HepG2 (cell line): ENCODE results near the gene ATXN7L3. TPM values are rescaled to one million over a fixed set of nuclear protein-coding genes. Genes with fewer than 3 reads are reported as not detected.

Source experiments
- ATAC-seq: fragments of 200-7000 bp; cut with Tn5 transposase; 3 replicates; pipeline ENCODE4 v1.9.1; 2020; ENCODE audit warnings: mild to moderate bottlenecking, moderate library complexity
- BruUV-seq: library from RNA; stranded (reverse); fragments of 400-500 nt; replicated peaks from 2 replicates; lab custom pipeline; 2021; lab: Mats Ljungman, UMichigan
- CTCF ChIA-PET: fragments of 300-600 bp; formaldehyde crosslinking; extraction: SDS; loops from one replicate; lab custom pipeline; 2021; ENCODE audit warnings: low total read pairs, inconsistent platforms, low intra/inter-chr PET ratio; lab: Yijun Ruan, JAX
- POLR2A ChIA-PET: fragments of 350-600 bp; sonication (Branson Sonifier 250); formaldehyde crosslinking; loops from one replicate; lab custom pipeline; 2020; ENCODE audit warnings: antibody characterized with exemption, inconsistent platforms; lab: Yijun Ruan, JAX
- DNase-seq: peaks from one replicate; pipeline ENCODE4 v3.0.0-alpha.2; 2015; ENCODE audit warnings: low spot score
- FAIRE-seq: peaks from 3 replicates; lab custom pipeline; 2011; peaks lifted over from hg19 to GRCh38; lab: Jason Lieb, UNC
- H2AFZ ChIP-seq: one replicate; pipeline ENCODE4 v1.6.1; 2011; ENCODE audit warnings: low read length, inconsistent platforms
- H3K27ac ChIP-seq: fragments of 300-600 bp; 3 replicates; pipeline ENCODE4 v1.8.0; 2011; ENCODE audit warnings: mixed run types, mild to moderate bottlenecking, mixed read lengths, low read length, inconsistent platforms; ENCODE audit not compliant: insufficient read depth; ENCODE audit errors: extremely low read length
- H3K27me3 ChIP-seq, 2 experiments: fragments of 200-600 bp in 1 of 2; 2 replicates in 1 of 2; 3 replicates in 1 of 2; pipeline versions ENCODE4 v1.6.0 to v1.8.0; 2011; ENCODE audit warnings: low read length in 2 of 2, mild to moderate bottlenecking in 2 of 2, moderate library complexity in 2 of 2, inconsistent platforms in 1 of 2; ENCODE audit not compliant: insufficient read depth in 2 of 2, control insufficient read depth in 1 of 2
- H3K36me3 ChIP-seq, 2 experiments: fragments of 200-600 bp in 1 of 2; replicated peaks in 1 of 2; 2 replicates in 1 of 2; 3 replicates in 1 of 2; pipeline versions ENCODE4 v1.5.1 to v1.8.0; 2011; ENCODE audit warnings: low read length in 2 of 2, inconsistent platforms in 1 of 2; ENCODE audit not compliant: insufficient read depth in 2 of 2, control insufficient read depth in 1 of 2
- H3K4me1 ChIP-seq: 2 replicates; pipeline ENCODE4 v1.5.1; 2012; ENCODE audit warnings: low read length, inconsistent platforms; ENCODE audit not compliant: insufficient read depth
- H3K4me2 ChIP-seq: 2 replicates; pipeline ENCODE4 v1.6.0; 2011; ENCODE audit warnings: low read depth, low read length, inconsistent platforms
- H3K4me3 ChIP-seq, 3 experiments: fragments of 200-600 bp in 1 of 3; sonication (generic), shearing (Covaris generic) in 1 of 3; replicated peaks in 1 of 3; 2 replicates each; pipeline ENCODE4 v1.5.1; 2011 to 2016; ENCODE audit warnings: low read length in 3 of 3, inconsistent platforms in 2 of 3, low read depth in 2 of 3, mild to moderate bottlenecking in 2 of 3, control low read depth in 1 of 3, mixed read lengths in 1 of 3; ENCODE audit not compliant: insufficient read depth in 1 of 3
- H3K79me2 ChIP-seq: one replicate; pipeline ENCODE4 v1.6.1; 2011; ENCODE audit warnings: low read length, inconsistent platforms; ENCODE audit not compliant: insufficient read depth
- H3K9ac ChIP-seq: 2 replicates; pipeline ENCODE4 v1.6.0; 2011; ENCODE audit warnings: mild to moderate bottlenecking, low read depth, low read length, inconsistent platforms; ENCODE audit not compliant: insufficient read depth
- H3K9me3 ChIP-seq: 2 replicates; pipeline ENCODE4 v1.5.1; 2012; ENCODE audit warnings: mild to moderate bottlenecking, low read length
- H4K20me1 ChIP-seq: 2 replicates; pipeline ENCODE4 v1.6.0; 2011; ENCODE audit warnings: inconsistent platforms, mild to moderate bottlenecking, low read length, moderate library complexity; ENCODE audit not compliant: insufficient read depth
- CHD2 ChIP-seq: IDR thresholded peaks from 2 replicates; pipeline ENCODE4 v1.6.1; 2011; ENCODE audit warnings: low read depth, low read length, improper control_type of control experiment
- ELF3 ChIP-seq: IDR thresholded peaks from 2 replicates; pipeline ENCODE4 v1.6.1; 2016; ENCODE audit warnings: missing genetic modification reagents, missing compliant biosample characterization
- GABPA ChIP-seq, 2 experiments: IDR thresholded peaks; 2 replicates each; pipeline ENCODE4 v1.6.1; 2011 to 2016; ENCODE audit warnings: low read depth in 2 of 2, low read length in 1 of 2, missing biosample characterization in 1 of 2, missing genetic modification characterization in 1 of 2
- HIVEP1 ChIP-seq: sonication (generic); formaldehyde crosslinking; IDR thresholded peaks from 2 replicates; pipeline ENCODE4 v1.4.0; 2020; ENCODE audit warnings: mild to moderate bottlenecking, missing genetic modification reagents
- HNRNPL ChIP-seq: fragments of 200-400 bp; formaldehyde crosslinking; IDR thresholded peaks from 2 replicates; pipeline ENCODE4 v1.6.1; 2017; ENCODE audit warnings: mild to moderate bottlenecking, low read depth, low read length
- HOXA7 ChIP-seq: sonication (generic); formaldehyde crosslinking; IDR thresholded peaks from 2 replicates; pipeline ENCODE4 v1.8.1; 2022; ENCODE audit warnings: mild to moderate bottlenecking, missing genetic modification reagents, moderate library complexity
- PCBP1 ChIP-seq: fragments of 200-400 bp; formaldehyde crosslinking; IDR thresholded peaks from 2 replicates; pipeline ENCODE4 v1.6.1; 2017; ENCODE audit warnings: mild to moderate bottlenecking, low read depth, low read length, borderline replicate concordance
- POLR2A ChIP-seq, 2 experiments: IDR thresholded peaks; 2 replicates each; pipeline ENCODE4 v1.6.1; 2011; ENCODE audit warnings: low read depth in 2 of 2, low read length in 2 of 2, mild to moderate bottlenecking in 1 of 2, moderate library complexity in 1 of 2; ENCODE audit not compliant: insufficient read depth in 1 of 2
- SMYD3 ChIP-seq: sonication (generic); formaldehyde crosslinking; IDR thresholded peaks from 2 replicates; pipeline ENCODE4 v1.8.1; 2023; ENCODE audit warnings: mild to moderate bottlenecking, missing genetic modification reagents
- ZKSCAN1 ChIP-seq: fragments of 150-350 bp; IDR thresholded peaks from 2 replicates; pipeline ENCODE4 v1.6.1; 2014; ENCODE audit warnings: low read length
- ZNF430 ChIP-seq: sonication (generic); formaldehyde crosslinking; IDR thresholded peaks from 2 replicates; pipeline ENCODE4 v1.9.0; 2021; ENCODE audit warnings: mild to moderate bottlenecking, missing genetic modification reagents
- ZNF510 ChIP-seq: sonication (generic); formaldehyde crosslinking; IDR thresholded peaks from 2 replicates; pipeline ENCODE4 v1.4.0; 2020; ENCODE audit warnings: low read depth, mild to moderate bottlenecking, missing genetic modification reagents
- WGBS: methylation state at CpG from one replicate; pipeline ENCODE4 v1.1.6; 2017; ENCODE audit warnings: low lambda C conversion rate; 5-methylcytosine and 5-hydroxymethylcytosine counted together
- in situ Hi-C: cut with HindIII; loops from 2 replicates; pipeline ENCODE4 v1.10.0; 2017; ENCODE audit warnings: low pct_unique_long_range_greater_than_20kb; ENCODE audit not compliant: extremely low pct_ligation_motif_present
- intact Hi-C: fragments of 100-400 bp; cut with micrococcal nuclease; formaldehyde crosslinking; loops from one replicate; pipeline ENCODE4 v1.10.0; 2022; ENCODE audit not compliant: unreplicated experiment
- polyA plus RNA-seq, 8 experiments: library from polyadenylated mRNA; depleted of rRNA in 3 of 8; stranded (reverse) in 7 of 8; unstranded in 1 of 8; fragments of >200 nt; fragmentation: Illumina TruSeq in 4 of 8; extraction: Trizol in 4 of 8; gene quantifications; 2 replicates each; pipeline versions ENCODE4 v1.2.1 to v1.2.3, GENCODE V29; 2011 to 2016; ENCODE audit warnings: low read depth in 4 of 8, missing spikeins in 1 of 8, mixed read lengths in 1 of 8; ENCODE audit not compliant: insufficient read depth in 1 of 8
- total RNA-seq, 5 experiments: library from RNA; depleted of rRNA; stranded (reverse); fragments of >200 nt; fragmentation: Illumina TruSeq; extraction: Trizol; gene quantifications; 2 replicates each; pipeline ENCODE4 v1.2.3, GENCODE V29; 2016; ENCODE audit warnings: low read depth in 1 of 5
- TF ChIP-seq, protein P1 (sequence below): sonication (generic); formaldehyde crosslinking; IDR thresholded peaks from 2 replicates; pipeline ENCODE4 v1.8.0; 2022; ENCODE audit warnings: mild to moderate bottlenecking, missing genetic modification reagents, moderate library complexity
- TF ChIP-seq, protein P2 (sequence below): sonication (generic); formaldehyde crosslinking; IDR thresholded peaks from 2 replicates; pipeline ENCODE4 v1.4.0; 2020; ENCODE audit warnings: mild to moderate bottlenecking, missing genetic modification reagents
- TF ChIP-seq, protein P3 (sequence below): sonication (generic); formaldehyde crosslinking; IDR thresholded peaks from 2 replicates; pipeline ENCODE4 v1.4.0; 2020; ENCODE audit warnings: low read depth, mild to moderate bottlenecking, missing genetic modification reagents

Gene ATXN7L3
- total and polyA plus RNA-seq, 2 of the 13 experiments (the other 11 are each of a cell fraction or from before 2014, with no cell fraction given): 44.5 to 59.1 TPM

DNA sequence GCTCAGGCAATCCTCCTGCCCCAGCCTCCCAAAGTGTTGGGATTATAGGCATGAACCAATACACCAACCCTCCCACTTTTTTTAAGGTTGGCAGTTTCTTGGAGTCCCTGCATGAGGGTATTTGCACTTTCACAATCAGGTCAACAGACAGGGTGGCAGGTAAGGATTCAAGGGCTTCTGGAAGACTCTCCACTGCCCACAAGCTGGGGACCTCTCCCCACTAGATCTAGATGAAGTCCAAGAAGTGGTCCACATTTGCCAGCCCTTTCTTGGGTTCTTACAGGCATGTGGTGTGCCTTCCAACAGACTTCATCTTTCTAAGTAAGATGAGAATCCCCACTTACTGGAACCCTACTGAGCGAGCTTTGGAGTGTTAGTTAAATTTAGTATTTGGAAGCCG lies 25.3 kb downstream of the ATXN7L3 start:
- intact Hi-C loops (no loop called here), in situ Hi-C loops (loop anchor here (5.0 kb wide), 1 partner anchor 232 kb away; the partner anchor contains the start of gene PPY)
- no TSS peak for BruUV-seq
- H3K9ac ChIP-seq: no peak overlapping the region
- POLR2A ChIA-PET: interaction anchor here (0.7 to 1.5 kb wide), 2 partner anchors 12 to 47 kb away, joined by 3 to 5 read pairs; partner anchors contain the start of gene TMUB2
- no peaks in the 10 kb centered on the region for H3K9me3 ChIP-seq
- no peak overlapping the region for H3K4me3 ChIP-seq
- TF ChIP-seq SMYD3: no peak
- no peak for TF ChIP-seq GABPA (IDR thresholded peaks at IDR 0.05; ENCODE audit: low read depth, low read length)
- no peak for TF ChIP-seq GABPA (CRISPR knock-in tag; IDR thresholded peaks at IDR 0.05; ENCODE audit: low read depth)
- TF ChIP-seq ZNF430 (CRISPR knock-in tag): no peak
- no peak for TF ChIP-seq PCBP1
- no peak for TF ChIP-seq ZKSCAN1
- TF ChIP-seq, protein P1, sequence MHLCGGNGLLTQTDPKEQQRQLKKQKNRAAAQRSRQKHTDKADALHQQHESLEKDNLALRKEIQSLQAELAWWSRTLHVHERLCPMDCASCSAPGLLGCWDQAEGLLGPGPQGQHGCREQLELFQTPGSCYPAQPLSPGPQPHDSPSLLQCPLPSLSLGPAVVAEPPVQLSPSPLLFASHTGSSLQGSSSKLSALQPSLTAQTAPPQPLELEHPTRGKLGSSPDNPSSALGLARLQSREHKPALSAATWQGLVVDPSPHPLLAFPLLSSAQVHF (CRISPR knock-in tag): no peak
- TF ChIP-seq HOXA7 (CRISPR knock-in tag): no peak
- TF ChIP-seq ELF3: no peak
- no peak for TF ChIP-seq ZNF510 (CRISPR knock-in tag)
- TF ChIP-seq POLR2A (IDR thresholded peaks at IDR 0.05; ENCODE audit: insufficient read depth in 1 of 2, low read depth in 2 of 2, low read length in 2 of 2): no peak
- TF ChIP-seq, protein P2, sequence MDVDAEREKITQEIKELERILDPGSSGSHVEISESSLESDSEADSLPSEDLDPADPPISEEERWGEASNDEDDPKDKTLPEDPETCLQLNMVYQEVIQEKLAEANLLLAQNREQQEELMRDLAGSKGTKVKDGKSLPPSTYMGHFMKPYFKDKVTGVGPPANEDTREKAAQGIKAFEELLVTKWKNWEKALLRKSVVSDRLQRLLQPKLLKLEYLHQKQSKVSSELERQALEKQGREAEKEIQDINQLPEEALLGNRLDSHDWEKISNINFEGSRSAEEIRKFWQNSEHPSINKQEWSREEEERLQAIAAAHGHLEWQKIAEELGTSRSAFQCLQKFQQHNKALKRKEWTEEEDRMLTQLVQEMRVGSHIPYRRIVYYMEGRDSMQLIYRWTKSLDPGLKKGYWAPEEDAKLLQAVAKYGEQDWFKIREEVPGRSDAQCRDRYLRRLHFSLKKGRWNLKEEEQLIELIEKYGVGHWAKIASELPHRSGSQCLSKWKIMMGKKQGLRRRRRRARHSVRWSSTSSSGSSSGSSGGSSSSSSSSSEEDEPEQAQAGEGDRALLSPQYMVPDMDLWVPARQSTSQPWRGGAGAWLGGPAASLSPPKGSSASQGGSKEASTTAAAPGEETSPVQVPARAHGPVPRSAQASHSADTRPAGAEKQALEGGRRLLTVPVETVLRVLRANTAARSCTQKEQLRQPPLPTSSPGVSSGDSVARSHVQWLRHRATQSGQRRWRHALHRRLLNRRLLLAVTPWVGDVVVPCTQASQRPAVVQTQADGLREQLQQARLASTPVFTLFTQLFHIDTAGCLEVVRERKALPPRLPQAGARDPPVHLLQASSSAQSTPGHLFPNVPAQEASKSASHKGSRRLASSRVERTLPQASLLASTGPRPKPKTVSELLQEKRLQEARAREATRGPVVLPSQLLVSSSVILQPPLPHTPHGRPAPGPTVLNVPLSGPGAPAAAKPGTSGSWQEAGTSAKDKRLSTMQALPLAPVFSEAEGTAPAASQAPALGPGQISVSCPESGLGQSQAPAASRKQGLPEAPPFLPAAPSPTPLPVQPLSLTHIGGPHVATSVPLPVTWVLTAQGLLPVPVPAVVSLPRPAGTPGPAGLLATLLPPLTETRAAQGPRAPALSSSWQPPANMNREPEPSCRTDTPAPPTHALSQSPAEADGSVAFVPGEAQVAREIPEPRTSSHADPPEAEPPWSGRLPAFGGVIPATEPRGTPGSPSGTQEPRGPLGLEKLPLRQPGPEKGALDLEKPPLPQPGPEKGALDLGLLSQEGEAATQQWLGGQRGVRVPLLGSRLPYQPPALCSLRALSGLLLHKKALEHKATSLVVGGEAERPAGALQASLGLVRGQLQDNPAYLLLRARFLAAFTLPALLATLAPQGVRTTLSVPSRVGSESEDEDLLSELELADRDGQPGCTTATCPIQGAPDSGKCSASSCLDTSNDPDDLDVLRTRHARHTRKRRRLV (CRISPR knock-in tag): no peak
- no peak for TF ChIP-seq HIVEP1 (CRISPR knock-in tag)
- TF ChIP-seq, protein P3, sequence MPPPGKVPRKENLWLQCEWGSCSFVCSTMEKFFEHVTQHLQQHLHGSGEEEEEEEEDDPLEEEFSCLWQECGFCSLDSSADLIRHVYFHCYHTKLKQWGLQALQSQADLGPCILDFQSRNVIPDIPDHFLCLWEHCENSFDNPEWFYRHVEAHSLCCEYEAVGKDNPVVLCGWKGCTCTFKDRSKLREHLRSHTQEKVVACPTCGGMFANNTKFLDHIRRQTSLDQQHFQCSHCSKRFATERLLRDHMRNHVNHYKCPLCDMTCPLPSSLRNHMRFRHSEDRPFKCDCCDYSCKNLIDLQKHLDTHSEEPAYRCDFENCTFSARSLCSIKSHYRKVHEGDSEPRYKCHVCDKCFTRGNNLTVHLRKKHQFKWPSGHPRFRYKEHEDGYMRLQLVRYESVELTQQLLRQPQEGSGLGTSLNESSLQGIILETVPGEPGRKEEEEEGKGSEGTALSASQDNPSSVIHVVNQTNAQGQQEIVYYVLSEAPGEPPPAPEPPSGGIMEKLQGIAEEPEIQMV (CRISPR knock-in tag): no peak
- no peak for TF ChIP-seq HNRNPL
- TF ChIP-seq CHD2: no peak
- no peaks in the 10 kb centered on the region for H3K79me2 ChIP-seq
- DNase-seq (no peak), ATAC-seq (no peak), FAIRE-seq (no peak)
- H4K20me1 ChIP-seq: no peaks in the 10 kb centered on the region
- WGBS: 100% methylated on average over 2 of the region's 2 CpGs
- peaks cover 28% of the 10 kb centered on the region for H3K4me1 ChIP-seq
- no peaks in the 10 kb centered on the region for H3K27me3 ChIP-seq
- CTCF ChIA-PET: no interaction called here
- H2AFZ ChIP-seq: no peak overlapping the region
- no peak overlapping the region for H3K4me2 ChIP-seq
- H3K36me3 ChIP-seq: peaks cover 1 to 14% of the 10 kb centered on the region in 2 experiments; a peak in 3 of 5 replicates
- no peak overlapping the region for H3K27ac ChIP-seq
